ENCODE measurements around the gene OR4D6. TPM values are rescaled to one million over a fixed set of nuclear protein-coding genes. Genes with fewer than 3 reads are reported as not detected.

Gene OR4D6
- total RNA-seq, 4 donors from 2014 or later, result not detected

DNA sequence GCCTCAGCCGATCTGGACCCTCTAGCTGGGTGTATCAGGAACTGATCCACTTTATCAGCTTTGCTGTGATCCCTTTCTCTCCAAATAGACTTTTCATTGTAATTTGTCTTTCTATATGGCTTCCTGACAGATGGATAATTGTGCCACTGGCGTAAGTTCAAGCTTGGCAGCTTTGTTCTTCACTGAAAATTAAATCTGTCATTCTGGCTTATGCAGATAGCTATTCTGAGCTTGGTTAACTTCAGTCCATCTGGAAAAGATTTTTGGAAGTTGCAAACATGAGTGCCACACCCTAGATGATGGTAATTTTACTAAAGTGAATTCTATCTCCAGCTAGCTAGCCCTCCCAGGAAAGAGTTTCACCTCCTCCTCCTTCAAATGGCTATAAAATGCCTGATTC lies 38.6 kb upstream of the OR4D6 start:
- DNase-seq, result no peak
- H3K27ac ChIP-seq, result no peak overlapping the region
- H3K36me3 ChIP-seq, result no peaks in the 10 kb centered on the region
- intact Hi-C loops (cut with DNase I; ENCODE audit: low total_unique reads) (no loop called here), in situ Hi-C loops (cut with MboI; ENCODE audit: low sequenced_read_pairs in 4 of 4) (loop anchor here in 1 of 4 donors (25.0 kb wide), 1 partner anchor 106 kb away; no protein-coding TSS in a partner anchor)
- ATAC-seq, result no peak
- no peaks in the 10 kb centered on the region for H3K4me1 ChIP-seq
- H3K4me3 ChIP-seq, result no peak overlapping the region
- no peaks in the 10 kb centered on the region for H3K27me3 ChIP-seq
- TF ChIP-seq, protein P1, sequence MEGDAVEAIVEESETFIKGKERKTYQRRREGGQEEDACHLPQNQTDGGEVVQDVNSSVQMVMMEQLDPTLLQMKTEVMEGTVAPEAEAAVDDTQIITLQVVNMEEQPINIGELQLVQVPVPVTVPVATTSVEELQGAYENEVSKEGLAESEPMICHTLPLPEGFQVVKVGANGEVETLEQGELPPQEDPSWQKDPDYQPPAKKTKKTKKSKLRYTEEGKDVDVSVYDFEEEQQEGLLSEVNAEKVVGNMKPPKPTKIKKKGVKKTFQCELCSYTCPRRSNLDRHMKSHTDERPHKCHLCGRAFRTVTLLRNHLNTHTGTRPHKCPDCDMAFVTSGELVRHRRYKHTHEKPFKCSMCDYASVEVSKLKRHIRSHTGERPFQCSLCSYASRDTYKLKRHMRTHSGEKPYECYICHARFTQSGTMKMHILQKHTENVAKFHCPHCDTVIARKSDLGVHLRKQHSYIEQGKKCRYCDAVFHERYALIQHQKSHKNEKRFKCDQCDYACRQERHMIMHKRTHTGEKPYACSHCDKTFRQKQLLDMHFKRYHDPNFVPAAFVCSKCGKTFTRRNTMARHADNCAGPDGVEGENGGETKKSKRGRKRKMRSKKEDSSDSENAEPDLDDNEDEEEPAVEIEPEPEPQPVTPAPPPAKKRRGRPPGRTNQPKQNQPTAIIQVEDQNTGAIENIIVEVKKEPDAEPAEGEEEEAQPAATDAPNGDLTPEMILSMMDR (IDR thresholded peaks at IDR 0.05 in 4 of 5, conservative IDR thresholded peaks at IDR 0.05 in 1 of 5), result no peak
- no peak for TF ChIP-seq POLR2A (IDR thresholded peaks at IDR 0.05)
- H3K9me3 ChIP-seq, result no peaks in the 10 kb centered on the region

DNA sequence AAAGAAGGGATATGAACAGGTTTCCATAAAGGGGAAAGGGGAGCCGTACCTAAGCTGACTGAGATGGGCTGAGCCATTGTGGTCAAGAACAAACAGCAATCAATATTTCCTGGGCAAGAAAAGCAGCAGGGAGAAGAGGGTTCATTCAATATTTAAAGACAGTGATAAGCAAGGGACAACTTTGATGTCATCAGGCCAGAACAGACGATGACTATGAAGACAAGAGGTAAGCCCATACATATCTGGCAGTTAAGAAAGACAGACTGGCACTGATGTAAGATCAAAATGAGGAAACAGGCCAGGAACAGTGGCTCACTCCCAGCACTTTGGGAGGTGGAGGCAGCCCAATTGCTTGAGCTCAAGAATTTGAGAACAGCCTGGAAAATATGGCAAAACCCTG lies 32.9 kb upstream of the OR4D6 start:
- TF ChIP-seq, protein P1 (IDR thresholded peaks at IDR 0.05 in 4 of 5, conservative IDR thresholded peaks at IDR 0.05 in 1 of 5), result no peak
- no peak for DNase-seq
- Histone ChIP-seq H3K4me3 (no peak overlapping the region), H3K27me3 (no peaks in the 10 kb centered on the region), H3K27ac (no peak overlapping the region), H3K9me3 (no peaks in the 10 kb centered on the region), H3K36me3 (no peaks in the 10 kb centered on the region), H3K4me1 (no peaks in the 10 kb centered on the region)
- in situ Hi-C loops (cut with MboI; ENCODE audit: low sequenced_read_pairs in 4 of 4) (loop anchor here in 1 of 4 donors (25.0 kb wide), 1 partner anchor 112 kb away; no protein-coding TSS in a partner anchor), intact Hi-C loops (cut with DNase I; ENCODE audit: low total_unique reads) (loop anchor here (5.0 kb wide), 1 partner anchor 142 kb away; no protein-coding TSS in a partner anchor)
- ATAC-seq, result no peak

DNA sequence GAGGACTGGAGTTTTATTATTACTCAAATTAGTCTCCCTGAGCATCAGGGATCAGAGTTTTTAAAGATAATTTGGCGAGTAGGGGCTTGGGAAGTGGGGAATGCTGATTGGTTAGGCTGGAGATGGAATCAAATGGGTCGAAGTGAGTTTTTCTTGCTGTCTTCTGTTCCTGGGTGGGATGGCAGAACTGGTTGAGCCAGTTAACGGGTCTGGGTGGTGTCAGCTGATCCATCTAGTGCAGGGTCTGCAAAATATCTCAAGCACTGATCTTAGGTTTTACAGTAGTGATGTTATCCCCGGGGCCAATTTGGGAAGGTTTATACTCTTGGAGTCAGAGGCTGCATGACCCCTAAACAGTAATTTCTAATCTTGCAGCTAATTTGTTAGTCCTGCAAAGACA lies 31.6 kb upstream of the OR4D6 start:
- Histone ChIP-seq H3K4me1 (no peaks in the 10 kb centered on the region), H3K36me3 (no peaks in the 10 kb centered on the region), H3K27me3 (no peaks in the 10 kb centered on the region), H3K9me3 (no peaks in the 10 kb centered on the region), H3K4me3 (no peak overlapping the region), H3K27ac (no peak overlapping the region)
- in situ Hi-C loops (cut with MboI; ENCODE audit: low sequenced_read_pairs in 4 of 4) (no loop called here), intact Hi-C loops (cut with DNase I; ENCODE audit: low total_unique reads) (no loop called here)
- no peak for DNase-seq
- no peak for TF ChIP-seq POLR2A (IDR thresholded peaks at IDR 0.05)
- TF ChIP-seq, protein P1 (IDR thresholded peaks at IDR 0.05 in 4 of 5, conservative IDR thresholded peaks at IDR 0.05 in 1 of 5), result no peak
- no peak for ATAC-seq

DNA sequence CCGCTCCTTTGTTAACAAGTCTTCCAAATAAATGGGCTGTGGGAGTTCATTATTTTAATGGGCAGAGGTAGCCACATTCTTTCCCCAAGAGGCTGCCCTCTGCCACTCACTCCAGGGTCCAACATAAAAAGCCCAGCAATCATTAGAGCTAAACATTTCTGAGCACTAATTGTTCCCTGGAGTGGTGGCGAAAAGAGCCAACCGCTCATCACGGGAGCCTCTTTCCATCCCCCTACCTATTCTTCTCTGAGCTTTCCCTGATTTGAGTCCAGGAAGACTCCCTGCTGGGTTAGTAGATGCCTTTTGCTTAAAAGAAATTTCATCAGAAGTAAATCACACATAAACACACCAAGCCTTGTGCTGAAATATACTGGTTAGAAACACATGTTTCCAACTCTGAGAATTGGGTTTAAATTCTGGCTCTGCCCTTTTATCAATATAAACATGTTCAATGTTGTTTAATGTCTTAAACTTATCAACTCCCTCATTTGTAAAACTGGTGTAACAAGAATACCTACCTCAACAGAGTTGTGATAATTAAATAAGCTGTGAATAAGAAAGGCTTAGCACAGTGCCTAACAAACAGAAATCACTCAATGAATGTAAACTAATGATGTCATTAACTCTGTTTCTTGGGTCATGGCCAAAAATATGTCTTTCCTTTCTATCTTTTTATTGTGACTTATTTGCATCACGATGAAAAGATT lies 30.2 kb upstream of the OR4D6 start, which contains the start of gene OR5A2:
Gene OR5A2 (minus strand): TSS at position 53 of the 707 bp plus-strand sequence. CDS start 3,460 bp downstream, outside the sequence.
- H3K27me3 ChIP-seq, result no peaks in the 10 kb centered on the region
- no peaks in the 10 kb centered on the region for H3K4me1 ChIP-seq
- H3K36me3 ChIP-seq, result no peaks in the 10 kb centered on the region
- TF ChIP-seq POLR2A (IDR thresholded peaks at IDR 0.05), result no peak
- TF ChIP-seq, protein P1 (IDR thresholded peaks at IDR 0.05 in 4 of 5, conservative IDR thresholded peaks at IDR 0.05 in 1 of 5), result no peak
- no peak within 1 kb of the TSS for H3K27ac ChIP-seq
- ATAC-seq (no peak), DNase-seq (no peak)
- intact Hi-C loops (cut with DNase I; ENCODE audit: low total_unique reads), result no loop called here
- H3K9me3 ChIP-seq, result no peaks in the 10 kb centered on the region
- no peak within 1 kb of the TSS for H3K4me3 ChIP-seq
- in situ Hi-C loops (cut with MboI; ENCODE audit: low sequenced_read_pairs in 4 of 4), result no loop called here
